ENCODE data around the gene MAN1C1. TPM values are rescaled to one million over a fixed set of nuclear protein-coding genes. Genes with fewer than 3 reads are reported as not detected.
A peak's percentile ranks its signal among the peaks of the same experiment; 100 is the strongest.

MAN1C1 gene
- total RNA-seq, 1 experiment from 2014 or later: 1.2 TPM

- H3K4me2 ChIP-seq (ENCODE audit: low read length): no peak overlapping the region
- RAD21 ChIA-PET (ENCODE audit: low non-redundant PET in 1 of 2, low total read pairs in 2 of 2, uncharacterized antibody in 2 of 2, unreplicated experiment in 2 of 2): no interaction called here
- no peaks in the 10 kb centered on the region for H3K27me3 ChIP-seq (ENCODE audit: insufficient read depth, low read length)
- H3K79me2 ChIP-seq (ENCODE audit: insufficient read depth, low read length): no peaks in the 10 kb centered on the region
- no peak overlapping the region for H3K9ac ChIP-seq (ENCODE audit: low read length)
- no peaks in the 10 kb centered on the region for H3K9me2 ChIP-seq (ENCODE audit: insufficient read depth)
- no peak overlapping the region for H2AFZ ChIP-seq (ENCODE audit: low read depth, low read length, poor library complexity, severe bottlenecking)
- BruUV-seq (replicated peaks): no TSS peak
- ATAC-seq (peak; percentile 30; the same call in 1 of the 2 replicates), DNase-seq (ENCODE audit: low read depth, low spot score) (no peak)
- H4K20me1 ChIP-seq (ENCODE audit: insufficient read depth): no peaks in the 10 kb centered on the region
- no peaks in the 10 kb centered on the region for H3K36me3 ChIP-seq (ENCODE audit: control insufficient read depth in 1 of 2, insufficient read depth in 2 of 2, low read length in 2 of 2)
- H3K4me3 ChIP-seq (replicated peaks in 1 of 2; ENCODE audit: low read depth in 1 of 2, low read length in 2 of 2): no peak overlapping the region
- intact Hi-C loops (cut with micrococcal nuclease): no loop called here
- no peaks in the 10 kb centered on the region for H3K4me1 ChIP-seq (ENCODE audit: control insufficient read depth in 1 of 2, insufficient read depth in 2 of 2, low read length in 2 of 2)
- H3K9me3 ChIP-seq (ENCODE audit: control insufficient read depth in 1 of 2, insufficient read depth in 1 of 2, low read depth in 1 of 2, low read length in 2 of 2): no peaks in the 10 kb centered on the region
- no peak overlapping the region for H3K27ac ChIP-seq (ENCODE audit: low read depth, low read length)
- no peak for TF ChIP-seq SRF (IDR thresholded peaks at IDR 0.05; ENCODE audit: low read depth)
- no peak for TF ChIP-seq YY1 (IDR thresholded peaks at IDR 0.05; ENCODE audit: extremely low read depth, insufficient replicate concordance, low read depth, low read length)
- no peak for TF ChIP-seq FOSL1 (IDR thresholded peaks at IDR 0.05; ENCODE audit: low read depth)
- no peak for TF ChIP-seq POLR2A (IDR thresholded peaks at IDR 0.05; ENCODE audit: borderline replicate concordance, extremely low read depth, insufficient read depth, insufficient read length)
- TF ChIP-seq POLR2AphosphoS5 (IDR thresholded peaks at IDR 0.05; ENCODE audit: low read depth, low read length): no peak
- TF ChIP-seq SIN3A (IDR thresholded peaks at IDR 0.05; ENCODE audit: low read depth): no peak
- TF ChIP-seq EZH2phosphoT487 (IDR thresholded peaks at IDR 0.05; ENCODE audit: borderline replicate concordance): no peak
- no peak for TF ChIP-seq TCF7L2 (IDR thresholded peaks at IDR 0.05; ENCODE audit: borderline replicate concordance, extremely low read depth, insufficient read depth, insufficient read length)
- TF ChIP-seq MAX (IDR thresholded peaks at IDR 0.05): no peak
- TF ChIP-seq ELF1 (IDR thresholded peaks at IDR 0.05; ENCODE audit: borderline replicate concordance, low read depth): no peak
- TF ChIP-seq ZFX (IDR thresholded peaks at IDR 0.05): no peak
- no peak for TF ChIP-seq SP1 (IDR thresholded peaks at IDR 0.05; ENCODE audit: low read depth)
- no peak for TF ChIP-seq ATF3 (IDR thresholded peaks at IDR 0.05)
- TF ChIP-seq CTCF (IDR thresholded peaks at IDR 0.05 in 2 of 3, conservative IDR thresholded peaks at IDR 0.05 in 1 of 3; ENCODE audit: borderline replicate concordance in 1 of 3, insufficient read depth in 1 of 3, low read depth in 2 of 3, low read length in 2 of 3): no peak
- TF ChIP-seq REST (IDR thresholded peaks at IDR 0.05; ENCODE audit: low read depth): no peak
- TF ChIP-seq JUND (IDR thresholded peaks at IDR 0.05): no peak
- no peak for TF ChIP-seq RAD21 (IDR thresholded peaks at IDR 0.05; ENCODE audit: low read depth)
- CTCF ChIA-PET: interaction anchor here (1.1 kb wide), 1 partner anchor 9 kb away, joined by 3 read pairs; no protein-coding TSS in a partner anchor
- POLR2A ChIA-PET: no interaction called here
Observed at GRCh38 chr1:25716320-25716719, 99.7 kb downstream of the MAN1C1 start.

Data from HCT116 (cell line).